Measurements from ENCODE around the gene ZFP36L1. TPM values are rescaled to one million over a fixed set of nuclear protein-coding genes. Genes with fewer than 3 reads are reported as not detected.

The ZFP36L1 gene
- total RNA-seq, 1 donor from 2014 or later, result 144 TPM

- no peak for TF ChIP-seq CTCF (IDR thresholded peaks at IDR 0.05; ENCODE audit: insufficient read depth, low read length, poor library complexity, severe bottlenecking)
- no peaks in the 10 kb centered on the region for H3K36me3 ChIP-seq (ENCODE audit: control insufficient read depth, insufficient read depth, low read length)
- DNase-seq (ENCODE audit: low read depth), result no peak
- no peak overlapping the region for H3K4me3 ChIP-seq (ENCODE audit: low read depth, low read length)
- no peaks in the 10 kb centered on the region for H3K27me3 ChIP-seq (ENCODE audit: control insufficient read depth, insufficient read depth, low read length)
Measured at GRCh38 chr14:68756000-68756481, 36.8 kb downstream of the ZFP36L1 start.

- H3K4me3 ChIP-seq (ENCODE audit: low read depth, low read length), result no peak overlapping the region
- no peak for TF ChIP-seq CTCF (IDR thresholded peaks at IDR 0.05; ENCODE audit: insufficient read depth, low read length, poor library complexity, severe bottlenecking)
- H3K27me3 ChIP-seq (ENCODE audit: control insufficient read depth, insufficient read depth, low read length), result no peaks in the 10 kb centered on the region
- H3K36me3 ChIP-seq (ENCODE audit: control insufficient read depth, insufficient read depth, low read length), result no peaks in the 10 kb centered on the region
- DNase-seq (ENCODE audit: low read depth), result no peak
Measured at GRCh38 chr14:68755016-68755353, 37.9 kb downstream of the ZFP36L1 start.

- no peak for DNase-seq (ENCODE audit: low read depth)
- Histone ChIP-seq H3K4me3 (ENCODE audit: low read depth, low read length) (no peak overlapping the region), H3K36me3 (ENCODE audit: control insufficient read depth, insufficient read depth, low read length) (no peaks in the 10 kb centered on the region), H3K27me3 (ENCODE audit: control insufficient read depth, insufficient read depth, low read length) (no peaks in the 10 kb centered on the region)
- no peak for TF ChIP-seq CTCF (IDR thresholded peaks at IDR 0.05; ENCODE audit: insufficient read depth, low read length, poor library complexity, severe bottlenecking)
Measured at GRCh38 chr14:68753690-68754089, 39.2 kb downstream of the ZFP36L1 start.

- DNase-seq (ENCODE audit: low read depth), result no peak
- TF ChIP-seq CTCF (IDR thresholded peaks at IDR 0.05; ENCODE audit: insufficient read depth, low read length, poor library complexity, severe bottlenecking), result no peak
- no peaks in the 10 kb centered on the region for H3K36me3 ChIP-seq (ENCODE audit: control insufficient read depth, insufficient read depth, low read length)
- H3K4me3 ChIP-seq (ENCODE audit: low read depth, low read length), result no peak overlapping the region
- H3K27me3 ChIP-seq (ENCODE audit: control insufficient read depth, insufficient read depth, low read length), result no peaks in the 10 kb centered on the region
Measured at GRCh38 chr14:68752271-68753006, 40.4 kb downstream of the ZFP36L1 start.

GRCh38 chr14:68749487-68750475, 43.1 kb downstream of the ZFP36L1 start:
- no peaks in the 10 kb centered on the region for H3K36me3 ChIP-seq (ENCODE audit: control insufficient read depth, insufficient read depth, low read length)
- H3K27me3 ChIP-seq (ENCODE audit: control insufficient read depth, insufficient read depth, low read length), result no peaks in the 10 kb centered on the region
- H3K4me3 ChIP-seq (ENCODE audit: low read depth, low read length), result no peak overlapping the region
- DNase-seq (ENCODE audit: low read depth), result no peak
- TF ChIP-seq CTCF (IDR thresholded peaks at IDR 0.05; ENCODE audit: insufficient read depth, low read length, poor library complexity, severe bottlenecking), result no peak
